ENCODE data around the gene ETHE1.
A peak's percentile ranks its signal among the peaks of the same experiment; 100 is the strongest.
"Not testable (repeated sequence)": the region's sequence is repeated elsewhere in the genome, so short reads cannot be mapped to it uniquely, and the experiment has no call there.

Gene ETHE1

GRCh38 chr19:43522929-43523328 is 4.1 kb downstream of the ETHE1 start:
- Histone ChIP-seq H3K9me3 (ENCODE audit: insufficient read depth, low read length, severe bottlenecking) (no peaks in the 10 kb centered on the region), H3K4me1 (ENCODE audit: insufficient read depth, low read length) (peaks cover 29% of the 10 kb centered on the region), H3K27me3 (ENCODE audit: insufficient read depth, low read length, poor library complexity) (no peaks in the 10 kb centered on the region), H3K4me3 (ENCODE audit: low read depth in 1 of 2, low read length in 2 of 2) (no peak overlapping the region), H4K20me1 (ENCODE audit: insufficient read depth, low read length) (peaks cover 4% of the 10 kb centered on the region; the same call in 1 of the 2 replicates), H2AFZ (ENCODE audit: low read depth, low read length) (no peak overlapping the region), H3K36me3 (ENCODE audit: insufficient read depth, low read length) (no peaks in the 10 kb centered on the region), H3K9ac (ENCODE audit: low read depth, low read length) (no peak overlapping the region), H3K4me2 (ENCODE audit: insufficient read depth, low read length) (no peak overlapping the region), H3K27ac (ENCODE audit: low read length) (no peak overlapping the region), H3K79me2 (ENCODE audit: insufficient read depth, low read length) (no peaks in the 10 kb centered on the region)
- no peak for TF ChIP-seq EZH2 (IDR thresholded peaks at IDR 0.05; ENCODE audit: borderline replicate concordance, low read depth, low read length, severe bottlenecking)
- no peak for TF ChIP-seq CTCF (IDR thresholded peaks at IDR 0.05; ENCODE audit: borderline replicate concordance, extremely low read depth, low read length, poor library complexity, severe bottlenecking)
- DNase-seq (no peak), ATAC-seq (ENCODE audit: insufficient read depth, low read depth) (no peak)

GRCh38 chr19:43519436-43520088 is 7.4 kb downstream of the ETHE1 start:
- TF ChIP-seq CTCF (IDR thresholded peaks at IDR 0.05; ENCODE audit: borderline replicate concordance, extremely low read depth, low read length, poor library complexity, severe bottlenecking) (peak; percentile 95), EZH2 (IDR thresholded peaks at IDR 0.05; ENCODE audit: borderline replicate concordance, low read depth, low read length, severe bottlenecking) (no peak)
- no peaks in the 10 kb centered on the region for H4K20me1 ChIP-seq (ENCODE audit: insufficient read depth, low read length)
- H3K4me1 ChIP-seq (ENCODE audit: insufficient read depth, low read length), result no peaks in the 10 kb centered on the region
- ATAC-seq (ENCODE audit: insufficient read depth, low read depth) (peak; percentile 78), DNase-seq (peak; percentile 78)
- H3K4me3 ChIP-seq (ENCODE audit: low read depth in 1 of 2, low read length in 2 of 2), result no peak overlapping the region
- no peaks in the 10 kb centered on the region for H3K27me3 ChIP-seq (ENCODE audit: insufficient read depth, low read length, poor library complexity)
- H3K79me2 ChIP-seq (ENCODE audit: insufficient read depth, low read length), result no peaks in the 10 kb centered on the region
- H3K36me3 ChIP-seq (ENCODE audit: insufficient read depth, low read length), result no peaks in the 10 kb centered on the region
- no peaks in the 10 kb centered on the region for H3K9me3 ChIP-seq (ENCODE audit: insufficient read depth, low read length, severe bottlenecking)
- H3K4me2 ChIP-seq (ENCODE audit: insufficient read depth, low read length), result no peak overlapping the region
- H3K9ac ChIP-seq (ENCODE audit: low read depth, low read length), result no peak overlapping the region
- no peak overlapping the region for H2AFZ ChIP-seq (ENCODE audit: low read depth, low read length)
- no peak overlapping the region for H3K27ac ChIP-seq (ENCODE audit: low read length)

GRCh38 chr19:43518051-43518450 is 8.9 kb downstream of the ETHE1 start:
- no peak for ATAC-seq (ENCODE audit: insufficient read depth, low read depth)
- H3K27ac ChIP-seq (ENCODE audit: low read length), result no peak overlapping the region
- H4K20me1 ChIP-seq (ENCODE audit: insufficient read depth, low read length), result no peaks in the 10 kb centered on the region

GRCh38 chr19:43512399-43512798 is 14.6 kb downstream of the ETHE1 start:
- not testable (repeated sequence) for H2AFZ ChIP-seq (ENCODE audit: low read depth, low read length); H3K4me1 ChIP-seq (ENCODE audit: insufficient read depth, low read length); H3K4me3 ChIP-seq (ENCODE audit: low read depth in 1 of 2, low read length in 2 of 2); H3K79me2 ChIP-seq (ENCODE audit: insufficient read depth, low read length); H4K20me1 ChIP-seq (ENCODE audit: insufficient read depth, low read length); H3K27ac ChIP-seq (ENCODE audit: low read length); H3K27me3 ChIP-seq (ENCODE audit: insufficient read depth, low read length, poor library complexity); DNase-seq; H3K9me3 ChIP-seq (ENCODE audit: insufficient read depth, low read length, severe bottlenecking); H3K4me2 ChIP-seq (ENCODE audit: insufficient read depth, low read length); ATAC-seq (ENCODE audit: insufficient read depth, low read depth); H3K9ac ChIP-seq (ENCODE audit: low read depth, low read length)
- peaks cover 15% of the 10 kb centered on the region; the same call in 1 of the 2 replicates for H3K36me3 ChIP-seq (ENCODE audit: insufficient read depth, low read length)

More at GRCh38 chr19:43518051-43518450, 8.9 kb downstream of the ETHE1 start:
- H3K79me2 ChIP-seq (ENCODE audit: insufficient read depth, low read length), result no peaks in the 10 kb centered on the region
- no peaks in the 10 kb centered on the region for H3K36me3 ChIP-seq (ENCODE audit: insufficient read depth, low read length)
- H3K27me3 ChIP-seq (ENCODE audit: insufficient read depth, low read length, poor library complexity), result no peaks in the 10 kb centered on the region
- H3K9me3 ChIP-seq (ENCODE audit: insufficient read depth, low read length, severe bottlenecking), result no peaks in the 10 kb centered on the region
- no peak overlapping the region for H3K4me2 ChIP-seq (ENCODE audit: insufficient read depth, low read length)
- H3K4me1 ChIP-seq (ENCODE audit: insufficient read depth, low read length), result no peaks in the 10 kb centered on the region
- no peak overlapping the region for H3K4me3 ChIP-seq (ENCODE audit: low read depth in 1 of 2, low read length in 2 of 2)
- no peak overlapping the region for H2AFZ ChIP-seq (ENCODE audit: low read depth, low read length)
- no peak for TF ChIP-seq CTCF (IDR thresholded peaks at IDR 0.05; ENCODE audit: borderline replicate concordance, extremely low read depth, low read length, poor library complexity, severe bottlenecking)
- TF ChIP-seq EZH2 (IDR thresholded peaks at IDR 0.05; ENCODE audit: borderline replicate concordance, low read depth, low read length, severe bottlenecking), result no peak
- H3K9ac ChIP-seq (ENCODE audit: low read depth, low read length), result no peak overlapping the region
- no peak for DNase-seq
